Keratinocyte (primary cell): Measurements from ENCODE around the gene RGS6. TPM values are rescaled to one million over a fixed set of nuclear protein-coding genes. Genes with fewer than 3 reads are reported as not detected.

Experiments
- DNase-seq: peaks from one replicate; pipeline ENCODE4 v3.0.0-alpha.2; 2011; ENCODE audit warnings: low read depth, missing footprints, low spot score
- FAIRE-seq: peaks from 2 replicates; lab custom pipeline; 2011; peaks lifted over from hg19 to GRCh38; lab: Jason Lieb, UNC
- H2AFZ ChIP-seq: 2 replicates; pipeline ENCODE4 v1.6.0; 2012; ENCODE audit warnings: low read length, control low read depth, inconsistent platforms; ENCODE audit not compliant: control insufficient read depth
- H3K27ac ChIP-seq: 2 replicates; pipeline ENCODE4 v1.5.1; 2011; ENCODE audit warnings: low read length; ENCODE audit not compliant: control insufficient read depth, insufficient read depth
- H3K27me3 ChIP-seq: 3 replicates; pipeline ENCODE4 v1.6.0; 2011; ENCODE audit warnings: low read length; ENCODE audit not compliant: control insufficient read depth, insufficient read depth; ENCODE audit errors: extremely low read depth
- H3K36me3 ChIP-seq, 2 experiments: 2 replicates in 1 of 2; 3 replicates in 1 of 2; pipeline ENCODE4 v1.5.1; 2011; ENCODE audit warnings: low read length in 2 of 2, mild to moderate bottlenecking in 1 of 2; ENCODE audit not compliant: control insufficient read depth in 2 of 2, insufficient read depth in 2 of 2; ENCODE audit errors: extremely low read depth in 1 of 2
- H3K4me1 ChIP-seq: 3 replicates; pipeline ENCODE4 v1.5.1; 2011; ENCODE audit warnings: low read length; ENCODE audit not compliant: control insufficient read depth, insufficient read depth; ENCODE audit errors: extremely low read depth
- H3K4me2 ChIP-seq: 3 replicates; pipeline ENCODE4 v1.6.0; 2011; ENCODE audit warnings: low read depth, low read length; ENCODE audit not compliant: control insufficient read depth, insufficient read depth; ENCODE audit errors: extremely low read depth
- H3K4me3 ChIP-seq, 3 experiments: fragments of 200-600 bp in 1 of 3; sonication (generic) in 1 of 3; 2 replicates in 2 of 3; 3 replicates in 1 of 3; pipeline ENCODE4 v1.5.1; 2011 to 2016; ENCODE audit warnings: low read length in 3 of 3, mild to moderate bottlenecking in 3 of 3, control low read depth in 2 of 3, inconsistent platforms in 1 of 3, low read depth in 1 of 3, mixed read lengths in 1 of 3, mixed run types in 1 of 3, moderate library complexity in 1 of 3; ENCODE audit not compliant: control insufficient read depth in 2 of 3, insufficient read depth in 2 of 3; ENCODE audit errors: extremely low read depth in 1 of 3
- H3K79me2 ChIP-seq: 2 replicates; pipeline ENCODE4 v1.6.0; 2012; ENCODE audit warnings: low read length; ENCODE audit not compliant: control insufficient read depth, insufficient read depth
- H3K9ac ChIP-seq: 3 replicates; pipeline ENCODE4 v1.6.0; 2011; ENCODE audit warnings: low read length; ENCODE audit not compliant: control insufficient read depth, insufficient read depth; ENCODE audit errors: extremely low read depth
- H3K9me1 ChIP-seq: 3 replicates; pipeline ENCODE4 v1.6.0; 2011; ENCODE audit warnings: low read length; ENCODE audit not compliant: control insufficient read depth, insufficient read depth; ENCODE audit errors: extremely low read depth
- H3K9me3 ChIP-seq: 2 replicates; pipeline ENCODE4 v1.5.1; 2012; ENCODE audit warnings: low read depth, low read length; ENCODE audit not compliant: control insufficient read depth
- H4K20me1 ChIP-seq: 3 replicates; pipeline ENCODE4 v1.6.0; 2011; ENCODE audit warnings: low read length; ENCODE audit not compliant: control insufficient read depth, insufficient read depth; ENCODE audit errors: extremely low read depth
- CTCF ChIP-seq, 3 experiments: IDR thresholded peaks in 1 of 3; conservative IDR thresholded peaks in 1 of 3; optimal IDR thresholded peaks in 1 of 3; 2 replicates in 2 of 3; 3 replicates in 1 of 3; pipeline versions ENCODE3 to v1.5.1; 2011; ENCODE audit warnings: low read length in 3 of 3, mild to moderate bottlenecking in 3 of 3, moderate library complexity in 2 of 3, control low read depth in 1 of 3, inconsistent platforms in 1 of 3; ENCODE audit not compliant: insufficient read depth in 2 of 3; ENCODE audit errors: extremely low read depth in 1 of 3
- EZH2 ChIP-seq: IDR thresholded peaks from one replicate; pipeline ENCODE4 v1.6.1; 2012; ENCODE audit warnings: inconsistent platforms, mild to moderate bottlenecking, low read length, moderate library complexity
- dilution Hi-C: fragments of 300-500 bp; cut with MboI; formaldehyde crosslinking; loops from one replicate; pipeline ENCODE4 v1.7.0; 2020; ENCODE audit warnings: low sequenced_read_pairs; ENCODE audit not compliant: extremely low pct_ligation_motif_present
- polyA plus RNA-seq, 5 experiments: library from polyadenylated mRNA; depleted of rRNA in 3 of 5; stranded (reverse) in 3 of 5; stranded (forward) in 1 of 5; unstranded in 1 of 5; fragments of >200 nt; gene quantifications; 1 replicate in 1 of 5; 2 replicates in 3 of 5; 3 replicates in 1 of 5; pipeline versions ENCODE4 v1.2.1 to v1.2.3, GENCODE V29; 2011 to 2012; ENCODE audit warnings: missing spikeins in 2 of 5, low read depth in 1 of 5, low replicate concordance in 1 of 5

RGS6 gene
- polyA plus RNA-seq, 1 donor (not counting 4 experiments of a cell fraction or from before 2014, with no cell fraction given): not detected

GRCh38 chr14:72141084-72141483 is 208.9 kb downstream of the RGS6 start:
- Histone ChIP-seq H3K4me2 (no peak overlapping the region), H3K27ac (no peak overlapping the region), H3K79me2 (no peaks in the 10 kb centered on the region), H3K27me3 (no peaks in the 10 kb centered on the region), H3K4me3 (no peak overlapping the region), H3K9me1 (no peaks in the 10 kb centered on the region), H3K9ac (no peak overlapping the region), H4K20me1 (no peaks in the 10 kb centered on the region), H2AFZ (no peak overlapping the region), H3K4me1 (no peaks in the 10 kb centered on the region), H3K36me3 (no peaks in the 10 kb centered on the region), H3K9me3 (no peaks in the 10 kb centered on the region)
- FAIRE-seq (no peak), DNase-seq (no peak)
- dilution Hi-C loops: no loop called here
- TF ChIP-seq CTCF (optimal IDR thresholded peaks at IDR 0.05 in 1 of 3, IDR thresholded peaks at IDR 0.05 in 1 of 3, conservative IDR thresholded peaks at IDR 0.05 in 1 of 3; ENCODE audit: extremely low read depth in 1 of 3, insufficient read depth in 2 of 3, low read length in 3 of 3) (no peak), EZH2 (no peak)

- Histone ChIP-seq H3K27me3 (no peaks in the 10 kb centered on the region), H2AFZ (no peak overlapping the region), H3K4me2 (no peak overlapping the region), H3K9me3 (no peaks in the 10 kb centered on the region), H3K9me1 (no peaks in the 10 kb centered on the region), H3K4me3 (no peak overlapping the region), H3K79me2 (no peaks in the 10 kb centered on the region), H3K9ac (no peak overlapping the region), H3K36me3 (no peaks in the 10 kb centered on the region), H3K4me1 (no peaks in the 10 kb centered on the region), H3K27ac (no peak overlapping the region), H4K20me1 (no peaks in the 10 kb centered on the region)
- dilution Hi-C loops: no loop called here
- FAIRE-seq: no peak
- DNase-seq: no peak
- TF ChIP-seq EZH2 (no peak), CTCF (optimal IDR thresholded peaks at IDR 0.05 in 1 of 3, IDR thresholded peaks at IDR 0.05 in 1 of 3, conservative IDR thresholded peaks at IDR 0.05 in 1 of 3; ENCODE audit: extremely low read depth in 1 of 3, insufficient read depth in 2 of 3, low read length in 3 of 3) (no peak)
Measured at GRCh38 chr14:72142328-72142727, 210.1 kb downstream of the RGS6 start.
